SK-N-SH (cell line): Measurements from ENCODE around the gene CRAT.

ENCODE experiments used
- POLR2AphosphoS5 ChIP-seq: IDR thresholded peaks from 2 replicates; pipeline ENCODE4 v1.6.1; 2012; ENCODE audit warnings: low read depth, low read length
- TAF1 ChIP-seq: IDR thresholded peaks from 2 replicates; pipeline ENCODE4 v1.6.1; 2012; ENCODE audit warnings: low read depth, mild to moderate bottlenecking, low read length, moderate library complexity, borderline replicate concordance
- TF ChIP-seq, protein P1 (sequence below): fragments of 200-600 bp; sonication (generic); IDR thresholded peaks from 2 replicates; pipeline ENCODE4 v1.6.1; 2017; ENCODE audit warnings: antibody characterized with exemption, mild to moderate bottlenecking, moderate library complexity
- TF ChIP-seq, protein P2 (sequence below): IDR thresholded peaks from 2 replicates; pipeline ENCODE4 v1.6.1; 2012; ENCODE audit warnings: mild to moderate bottlenecking, low read depth, low read length, moderate library complexity

DNA sequence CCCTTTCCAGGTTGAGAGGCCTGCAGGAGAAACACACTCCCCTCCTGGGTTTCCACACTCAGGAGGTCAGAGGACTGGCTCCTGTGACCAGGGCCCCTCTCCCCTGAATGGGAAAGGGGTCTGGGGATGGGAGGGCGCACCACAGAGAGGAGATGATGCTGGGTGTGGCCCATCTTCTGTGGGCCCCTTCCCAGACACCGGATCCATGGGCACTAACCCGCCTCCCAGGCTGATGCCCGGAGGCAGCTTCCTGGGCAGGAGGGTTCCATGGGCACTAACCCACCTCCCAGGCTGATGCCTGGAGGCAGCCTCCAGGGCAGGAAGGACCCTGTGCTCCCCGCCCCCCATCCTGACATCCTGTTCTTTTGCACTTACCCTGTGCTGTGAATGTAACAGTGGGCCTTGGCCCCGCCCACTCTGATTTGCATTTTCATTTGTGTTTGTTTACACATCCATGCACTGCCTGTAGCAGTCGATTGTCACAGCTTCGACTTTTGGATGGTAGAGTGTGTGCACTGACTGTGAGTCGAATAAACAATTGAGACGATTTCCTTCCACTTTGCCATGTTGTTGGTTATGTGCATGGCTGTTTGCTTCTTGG lies 39.0 kb downstream of the CRAT start:
- TF ChIP-seq, protein P1, sequence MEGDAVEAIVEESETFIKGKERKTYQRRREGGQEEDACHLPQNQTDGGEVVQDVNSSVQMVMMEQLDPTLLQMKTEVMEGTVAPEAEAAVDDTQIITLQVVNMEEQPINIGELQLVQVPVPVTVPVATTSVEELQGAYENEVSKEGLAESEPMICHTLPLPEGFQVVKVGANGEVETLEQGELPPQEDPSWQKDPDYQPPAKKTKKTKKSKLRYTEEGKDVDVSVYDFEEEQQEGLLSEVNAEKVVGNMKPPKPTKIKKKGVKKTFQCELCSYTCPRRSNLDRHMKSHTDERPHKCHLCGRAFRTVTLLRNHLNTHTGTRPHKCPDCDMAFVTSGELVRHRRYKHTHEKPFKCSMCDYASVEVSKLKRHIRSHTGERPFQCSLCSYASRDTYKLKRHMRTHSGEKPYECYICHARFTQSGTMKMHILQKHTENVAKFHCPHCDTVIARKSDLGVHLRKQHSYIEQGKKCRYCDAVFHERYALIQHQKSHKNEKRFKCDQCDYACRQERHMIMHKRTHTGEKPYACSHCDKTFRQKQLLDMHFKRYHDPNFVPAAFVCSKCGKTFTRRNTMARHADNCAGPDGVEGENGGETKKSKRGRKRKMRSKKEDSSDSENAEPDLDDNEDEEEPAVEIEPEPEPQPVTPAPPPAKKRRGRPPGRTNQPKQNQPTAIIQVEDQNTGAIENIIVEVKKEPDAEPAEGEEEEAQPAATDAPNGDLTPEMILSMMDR, result no peak
- TF ChIP-seq POLR2AphosphoS5, result no peak
- TF ChIP-seq TAF1, result no peak
- TF ChIP-seq, protein P2, sequence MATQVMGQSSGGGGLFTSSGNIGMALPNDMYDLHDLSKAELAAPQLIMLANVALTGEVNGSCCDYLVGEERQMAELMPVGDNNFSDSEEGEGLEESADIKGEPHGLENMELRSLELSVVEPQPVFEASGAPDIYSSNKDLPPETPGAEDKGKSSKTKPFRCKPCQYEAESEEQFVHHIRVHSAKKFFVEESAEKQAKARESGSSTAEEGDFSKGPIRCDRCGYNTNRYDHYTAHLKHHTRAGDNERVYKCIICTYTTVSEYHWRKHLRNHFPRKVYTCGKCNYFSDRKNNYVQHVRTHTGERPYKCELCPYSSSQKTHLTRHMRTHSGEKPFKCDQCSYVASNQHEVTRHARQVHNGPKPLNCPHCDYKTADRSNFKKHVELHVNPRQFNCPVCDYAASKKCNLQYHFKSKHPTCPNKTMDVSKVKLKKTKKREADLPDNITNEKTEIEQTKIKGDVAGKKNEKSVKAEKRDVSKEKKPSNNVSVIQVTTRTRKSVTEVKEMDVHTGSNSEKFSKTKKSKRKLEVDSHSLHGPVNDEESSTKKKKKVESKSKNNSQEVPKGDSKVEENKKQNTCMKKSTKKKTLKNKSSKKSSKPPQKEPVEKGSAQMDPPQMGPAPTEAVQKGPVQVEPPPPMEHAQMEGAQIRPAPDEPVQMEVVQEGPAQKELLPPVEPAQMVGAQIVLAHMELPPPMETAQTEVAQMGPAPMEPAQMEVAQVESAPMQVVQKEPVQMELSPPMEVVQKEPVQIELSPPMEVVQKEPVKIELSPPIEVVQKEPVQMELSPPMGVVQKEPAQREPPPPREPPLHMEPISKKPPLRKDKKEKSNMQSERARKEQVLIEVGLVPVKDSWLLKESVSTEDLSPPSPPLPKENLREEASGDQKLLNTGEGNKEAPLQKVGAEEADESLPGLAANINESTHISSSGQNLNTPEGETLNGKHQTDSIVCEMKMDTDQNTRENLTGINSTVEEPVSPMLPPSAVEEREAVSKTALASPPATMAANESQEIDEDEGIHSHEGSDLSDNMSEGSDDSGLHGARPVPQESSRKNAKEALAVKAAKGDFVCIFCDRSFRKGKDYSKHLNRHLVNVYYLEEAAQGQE, result no peak
